GM12878 (cell line): ENCODE measurements around the gene KRT80. TPM values are rescaled to one million over a fixed set of nuclear protein-coding genes. Genes with fewer than 3 reads are reported as not detected.

Experiments
- ATAC-seq: fragments of 200-7000 bp; cut with Tn5 transposase; 3 replicates; pipeline ENCODE4 v1.9.1; 2020; ENCODE audit warnings: mild to moderate bottlenecking, moderate library complexity
- BruUV-seq: library from RNA; stranded (reverse); fragments of 400-500 nt; replicated peaks from 2 replicates; lab custom pipeline; 2021; lab: Mats Ljungman, UMichigan
- CTCF ChIA-PET: fragments of 300-600 bp; sonication (Branson Sonifier 250); formaldehyde crosslinking; extraction: SDS; loops from one replicate; lab custom pipeline; 2021; ENCODE audit warnings: inconsistent platforms; lab: Yijun Ruan, JAX
- POLR2A ChIA-PET: fragments of 350-600 bp; formaldehyde crosslinking; extraction: SDS; loops from one replicate; lab custom pipeline; 2021; ENCODE audit warnings: inconsistent platforms; lab: Charles Lee
- RAD21 ChIA-PET: fragments of 300-600 bp; sonication (Branson Sonifier 250); formaldehyde crosslinking; loops from one replicate; lab custom pipeline; 2023; ENCODE audit warnings: antibody characterized with exemption; ENCODE audit not compliant: unreplicated experiment; lab: Charles Lee
- SMC1A ChIA-PET: fragments of 300-600 bp; sonication (Branson Sonifier 250); formaldehyde crosslinking; loops from one replicate; lab custom pipeline; 2023; ENCODE audit not compliant: unreplicated experiment, uncharacterized antibody; lab: Charles Lee
- DNase-seq: peaks from one replicate; pipeline ENCODE4 v3.0.0-alpha.2; 2011; ENCODE audit warnings: low read depth, low spot score
- FAIRE-seq: peaks from 3 replicates; lab custom pipeline; 2011; peaks lifted over from hg19 to GRCh38; lab: Jason Lieb, UNC
- H2AFZ ChIP-seq: 2 replicates; pipeline ENCODE4 v1.6.0; 2011; ENCODE audit warnings: low read depth, low read length, control low read depth; ENCODE audit not compliant: control insufficient read depth
- H3K27ac ChIP-seq: 2 replicates; pipeline ENCODE4 v1.5.1; 2011; ENCODE audit warnings: control low read depth; ENCODE audit not compliant: control insufficient read depth, insufficient read depth
- H3K27me3 ChIP-seq, 2 experiments: replicated peaks in 1 of 2; 2 replicates each; pipeline versions ENCODE4 v1.6.0 to v1.6.1; 2011; ENCODE audit warnings: low read length in 1 of 2; ENCODE audit not compliant: control insufficient read depth in 2 of 2, insufficient read depth in 2 of 2
- H3K36me3 ChIP-seq, 2 experiments: 2 replicates each; pipeline ENCODE4 v1.5.1; 2011; ENCODE audit warnings: low read length in 1 of 2; ENCODE audit not compliant: control insufficient read depth in 2 of 2, insufficient read depth in 2 of 2
- H3K4me1 ChIP-seq: 2 replicates; pipeline ENCODE4 v1.6.1; 2011; ENCODE audit warnings: mild to moderate bottlenecking, low read length, moderate library complexity, mixed read lengths; ENCODE audit not compliant: control insufficient read depth, insufficient read depth
- H3K4me2 ChIP-seq: 2 replicates; pipeline ENCODE4 v1.6.0; 2011; ENCODE audit warnings: control low read depth; ENCODE audit not compliant: control insufficient read depth, insufficient read depth
- H3K4me3 ChIP-seq: fragments of 200-600 bp; sonication (generic); 2 replicates; pipeline ENCODE4 v1.5.1; 2016
- H3K79me2 ChIP-seq: 2 replicates; pipeline ENCODE4 v1.6.0; 2011; ENCODE audit warnings: low read length; ENCODE audit not compliant: control insufficient read depth, insufficient read depth
- H3K9ac ChIP-seq: 2 replicates; pipeline ENCODE4 v1.8.0; 2011; ENCODE audit warnings: low read length, control low read depth, mixed read lengths; ENCODE audit not compliant: control insufficient read depth, insufficient read depth
- H3K9me3 ChIP-seq: replicated peaks from 3 replicates; pipeline ENCODE4 v1.5.1; 2011; ENCODE audit warnings: mild to moderate bottlenecking, low read length; ENCODE audit not compliant: control insufficient read depth, insufficient read depth
- H4K20me1 ChIP-seq: 2 replicates; pipeline ENCODE4 v1.6.0; 2011; ENCODE audit not compliant: control insufficient read depth, insufficient read depth
- BCLAF1 ChIP-seq: fragments of 450-650 bp; IDR thresholded peaks from 2 replicates; pipeline ENCODE4 v1.6.1; 2017; ENCODE audit warnings: antibody characterized with exemption, mild to moderate bottlenecking, moderate library complexity
- CUX1 ChIP-seq: IDR thresholded peaks from 2 replicates; pipeline ENCODE4 v1.6.1; 2012; ENCODE audit warnings: improper control_type of control experiment, low read depth, low read length; ENCODE audit not compliant: insufficient replicate concordance
- ELK1 ChIP-seq: IDR thresholded peaks from 2 replicates; pipeline ENCODE4 v1.6.1; 2012; ENCODE audit warnings: low read depth, low read length, improper control_type of control experiment
- ETV6 ChIP-seq, 2 experiments: fragments of 450-650 bp in 1 of 2; IDR thresholded peaks in 1 of 2; conservative IDR thresholded peaks in 1 of 2; 2 replicates each; pipeline ENCODE4 v1.6.1; 2014; ENCODE audit warnings: antibody characterized with exemption in 1 of 2, borderline replicate concordance in 1 of 2, low read depth in 1 of 2, mild to moderate bottlenecking in 1 of 2, moderate library complexity in 1 of 2
- HDGF ChIP-seq: fragments of 450-650 bp; IDR thresholded peaks from 2 replicates; pipeline ENCODE4 v1.6.1; 2016; ENCODE audit warnings: antibody characterized with exemption
- NR2C2 ChIP-seq: IDR thresholded peaks from 2 replicates; pipeline ENCODE4 v1.6.1; 2011; ENCODE audit warnings: borderline replicate concordance, low read depth; ENCODE audit not compliant: control insufficient read depth, insufficient read length
- POLR2AphosphoS2 ChIP-seq: IDR thresholded peaks from 2 replicates; pipeline ENCODE4 v1.6.1; 2011; ENCODE audit warnings: low read depth, mild to moderate bottlenecking, low read length, improper control_type of control experiment, moderate library complexity
- POLR2AphosphoS5 ChIP-seq: IDR thresholded peaks from 2 replicates; pipeline ENCODE4 v1.6.1; 2011; ENCODE audit warnings: mild to moderate bottlenecking, low read length, inconsistent platforms
- SKIL ChIP-seq: fragments of 450-650 bp; IDR thresholded peaks from 2 replicates; pipeline ENCODE4 v1.6.1; 2017; ENCODE audit warnings: mild to moderate bottlenecking, low read depth, inconsistent platforms; ENCODE audit not compliant: poor library complexity, severe bottlenecking
- TCF7 ChIP-seq: IDR thresholded peaks from 2 replicates; pipeline ENCODE4 v1.6.1; 2014; ENCODE audit warnings: antibody characterized with exemption, borderline replicate concordance
- ZBED1 ChIP-seq: IDR thresholded peaks from 2 replicates; pipeline ENCODE4 v1.6.1; 2016; ENCODE audit warnings: borderline replicate concordance
- WGBS: methylation state at CpG from one replicate; pipeline ENCODE4 v1.1.6; 2016; ENCODE audit warnings: low lambda C conversion rate; ENCODE audit not compliant: insufficient replicate concordance, insufficient coverage; ENCODE audit errors: missing lambda C conversion rate; 5-methylcytosine and 5-hydroxymethylcytosine counted together
- in situ Hi-C: fragments of 300-500 bp; cut with MboI; formaldehyde crosslinking; loops from 9 replicates; pipeline ENCODE4 v1.14.3; 2018; ENCODE audit warnings: mixed read lengths
- intact Hi-C: fragments of 100-400 bp; cut with micrococcal nuclease; formaldehyde crosslinking; loops from one replicate; pipeline ENCODE4 v1.14.2; 2022; ENCODE audit not compliant: unreplicated experiment
- polyA plus RNA-seq, 11 experiments: library from polyadenylated mRNA; depleted of rRNA in 4 of 11; unstranded in 6 of 11; stranded (reverse) in 5 of 11; fragments of >200 nt; fragmentation: Nextera tagmentation in 4 of 11; fragmentation: Illumina TruSeq in 1 of 11; extraction: Ambion mirVana in 4 of 11; extraction: Trizol in 1 of 11; gene quantifications; 1 replicate in 1 of 11; 2 replicates in 10 of 11; pipeline versions ENCODE4 v1.2.1 to v1.2.3, GENCODE V29; 2011 to 2016; ENCODE audit warnings: inconsistent platforms in 2 of 11, missing spikeins in 2 of 11, low read depth in 1 of 11
- total RNA-seq, 4 experiments: library from RNA; depleted of rRNA in 3 of 4; stranded (reverse); fragments of >200 nt in 3 of 4; fragmentation: Illumina TruSeq in 1 of 4; extraction: Trizol in 1 of 4; gene quantifications; 2 replicates each; pipeline versions ENCODE4 v1.2.1 to v1.2.3, GENCODE V29; 2013 to 2021

The KRT80 gene
- total and polyA plus RNA-seq, 10 of the 15 experiments (the other 5 are each of a cell fraction or from before 2014, with no cell fraction given): 0.01 TPM; not detected in 9

GRCh38 chr12:52149651-52150241 is 42.1 kb downstream of the KRT80 start:
- H3K9ac ChIP-seq: no peak overlapping the region
- ATAC-seq: no peak
- no peak for FAIRE-seq
- TF ChIP-seq ELK1 (no peak), TCF7 (no peak), POLR2AphosphoS2 (no peak), SKIL (no peak), NR2C2 (no peak), ETV6 (conservative IDR thresholded peaks at IDR 0.05 in 1 of 2, IDR thresholded peaks at IDR 0.05 in 1 of 2; ENCODE audit: borderline replicate concordance in 1 of 2, low read depth in 1 of 2) (no peak), CUX1 (no peak), BCLAF1 (no peak), HDGF (no peak), ZBED1 (no peak), POLR2AphosphoS5 (no peak)

More at GRCh38 chr12:52149651-52150241, 42.1 kb downstream of the KRT80 start:
- no TSS peak for BruUV-seq
- no peak for DNase-seq
- no peaks in the 10 kb centered on the region for H3K4me1 ChIP-seq
- no peak overlapping the region for H3K27ac ChIP-seq
- H2AFZ ChIP-seq: no peak overlapping the region
- H3K27me3 ChIP-seq: no peaks in the 10 kb centered on the region; a peak in 2 of 4 replicates
- H3K4me3 ChIP-seq: no peak overlapping the region
- H4K20me1 ChIP-seq: no peaks in the 10 kb centered on the region
- no peaks in the 10 kb centered on the region for H3K9me3 ChIP-seq
- POLR2A ChIA-PET: no interaction called here
- 52% methylated on average over 5 of the region's 5 CpGs for WGBS
- SMC1A ChIA-PET: no interaction called here
- H3K4me2 ChIP-seq: no peak overlapping the region
- in situ Hi-C loops (loop anchor here (5.0 to 10.0 kb wide), 2 partner anchors 175 to 838 kb away; partner anchors contain the start of gene KRT83), intact Hi-C loops (no loop called here)
- H3K36me3 ChIP-seq: no peaks in the 10 kb centered on the region
- H3K79me2 ChIP-seq: no peaks in the 10 kb centered on the region
- RAD21 ChIA-PET: interaction anchor here (1.1 kb wide), 1 partner anchor 26 kb away, joined by 3 read pairs; no protein-coding TSS in a partner anchor
- CTCF ChIA-PET: interaction anchor here (0.8 to 2.1 kb wide), 3 partner anchors 124 to 731 kb away, joined by 3 to 6 read pairs (median 4); no protein-coding TSS in a partner anchor
